Measurements from ENCODE around the gene UFD1. TPM values are rescaled to one million over a fixed set of nuclear protein-coding genes. Genes with fewer than 3 reads are reported as not detected.

UFD1 gene
- total RNA-seq, 1 experiment from 2014 or later, result 74.4 TPM

DNA sequence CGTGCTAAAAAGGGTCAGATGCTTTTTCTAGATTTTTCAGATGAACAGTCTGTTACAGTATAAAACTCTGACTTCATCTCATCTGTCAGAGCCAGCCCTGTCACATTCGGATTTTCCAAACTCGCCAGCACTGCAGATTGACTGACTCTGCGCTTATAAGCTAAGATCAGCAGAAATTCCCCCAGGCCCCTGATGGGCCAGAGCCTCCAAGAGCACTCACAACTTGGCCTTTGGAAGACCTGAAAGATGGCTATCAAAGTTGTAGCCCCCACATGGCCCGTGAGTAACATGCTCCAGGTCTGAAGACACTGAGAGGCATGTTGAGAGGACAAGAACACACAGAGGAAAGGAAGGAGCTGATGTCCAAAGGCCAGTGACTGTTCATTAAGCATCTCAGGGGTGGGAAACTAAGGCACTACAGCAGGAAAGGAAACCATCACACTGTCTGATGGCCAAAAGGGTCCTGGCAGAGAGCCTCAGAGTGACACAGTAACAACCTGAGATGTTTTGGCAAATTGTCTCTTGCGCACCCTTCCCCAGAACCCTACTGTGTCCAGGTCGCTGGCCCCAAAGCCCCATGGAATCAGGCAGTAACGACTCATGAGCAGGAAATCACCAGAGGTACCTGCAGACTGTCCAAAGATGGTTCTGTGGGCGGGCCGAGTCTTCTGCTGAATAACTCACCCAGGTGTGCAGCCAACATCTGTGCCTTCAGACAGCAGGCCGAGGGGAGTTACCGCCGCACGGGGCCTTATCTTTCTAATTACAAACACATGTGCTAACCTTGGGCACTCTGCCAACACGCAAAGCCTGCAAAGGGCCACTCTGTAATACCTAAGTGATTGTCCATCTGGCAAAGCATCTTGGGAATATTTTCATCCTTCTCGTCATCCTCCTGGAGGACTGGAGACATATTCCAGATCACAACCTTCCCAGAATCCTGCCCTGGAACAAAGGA is 71.1 kb downstream of the UFD1 start:
- no peak overlapping the region for H2BK120ac ChIP-seq (ENCODE audit: low read depth, low read length, poor library complexity, severe bottlenecking)
- H3K4me3 Mint-ChIP-seq, result no peak overlapping the region

More for the DNA sequence above, 71.1 kb downstream of the UFD1 start:
- no peak overlapping the region for H3K4ac ChIP-seq (ENCODE audit: low read depth, low read length)
- no peaks in the 10 kb centered on the region for H3K4me1 ChIP-seq (ENCODE audit: insufficient read depth, low read length)
- H3K27ac ChIP-seq (ENCODE audit: insufficient read length, low read depth, low read length), result no peak overlapping the region
- H3K27me3 ChIP-seq (ENCODE audit: insufficient read depth, low read length), result no peaks in the 10 kb centered on the region
- TF ChIP-seq, protein P1, sequence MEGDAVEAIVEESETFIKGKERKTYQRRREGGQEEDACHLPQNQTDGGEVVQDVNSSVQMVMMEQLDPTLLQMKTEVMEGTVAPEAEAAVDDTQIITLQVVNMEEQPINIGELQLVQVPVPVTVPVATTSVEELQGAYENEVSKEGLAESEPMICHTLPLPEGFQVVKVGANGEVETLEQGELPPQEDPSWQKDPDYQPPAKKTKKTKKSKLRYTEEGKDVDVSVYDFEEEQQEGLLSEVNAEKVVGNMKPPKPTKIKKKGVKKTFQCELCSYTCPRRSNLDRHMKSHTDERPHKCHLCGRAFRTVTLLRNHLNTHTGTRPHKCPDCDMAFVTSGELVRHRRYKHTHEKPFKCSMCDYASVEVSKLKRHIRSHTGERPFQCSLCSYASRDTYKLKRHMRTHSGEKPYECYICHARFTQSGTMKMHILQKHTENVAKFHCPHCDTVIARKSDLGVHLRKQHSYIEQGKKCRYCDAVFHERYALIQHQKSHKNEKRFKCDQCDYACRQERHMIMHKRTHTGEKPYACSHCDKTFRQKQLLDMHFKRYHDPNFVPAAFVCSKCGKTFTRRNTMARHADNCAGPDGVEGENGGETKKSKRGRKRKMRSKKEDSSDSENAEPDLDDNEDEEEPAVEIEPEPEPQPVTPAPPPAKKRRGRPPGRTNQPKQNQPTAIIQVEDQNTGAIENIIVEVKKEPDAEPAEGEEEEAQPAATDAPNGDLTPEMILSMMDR (conservative IDR thresholded peaks at IDR 0.05), result no peak
- no peaks in the 10 kb centered on the region for H3K9me3 Mint-ChIP-seq
- no peaks in the 10 kb centered on the region for H4K20me1 ChIP-seq (ENCODE audit: control insufficient read depth, insufficient read depth, insufficient read length)
- H2AK5ac ChIP-seq (ENCODE audit: insufficient read length, low read length), result no peak overlapping the region
- H3K9ac ChIP-seq (ENCODE audit: extremely low read depth, insufficient read length, low read length), result no peak overlapping the region
- no peak overlapping the region for H2BK15ac ChIP-seq (ENCODE audit: low read depth, low read length)
- H2BK12ac ChIP-seq (ENCODE audit: insufficient read length, low read depth, low read length), result no peak overlapping the region
- H3K79me1 ChIP-seq (ENCODE audit: insufficient read depth, low read depth, low read length, poor library complexity, severe bottlenecking), result peaks cover 2% of the 10 kb centered on the region
- H3K23ac ChIP-seq (ENCODE audit: insufficient read length, low read depth, low read length), result no peak overlapping the region
- no peak for DNase-seq
- H3K4me1 Mint-ChIP-seq, result peaks cover 0 to 2% of the 10 kb centered on the region in 2 experiments; a peak in 2 of 4 replicates
- H3K23me2 ChIP-seq (ENCODE audit: insufficient read length, low read depth, low read length, poor library complexity, severe bottlenecking), result no peaks in the 10 kb centered on the region
- no peaks in the 10 kb centered on the region for H3K27me3 Mint-ChIP-seq (ENCODE audit: low read depth)
- H3K27ac Mint-ChIP-seq, result no peak overlapping the region
- H3K18ac ChIP-seq (ENCODE audit: insufficient read length, low read depth, low read length), result no peak overlapping the region
- no peak overlapping the region for H2BK5ac ChIP-seq (ENCODE audit: insufficient read length, low read length)
- H4K8ac ChIP-seq (replicated peaks; ENCODE audit: insufficient read length, low read depth, low read length), result no peak overlapping the region
- no peak overlapping the region for H2AFZ ChIP-seq (ENCODE audit: low read length)
- H3K4me2 ChIP-seq (ENCODE audit: insufficient read depth, insufficient read length, low read length), result no peak overlapping the region
- no peak overlapping the region for H3T11ph ChIP-seq (ENCODE audit: low read length)
- no peak overlapping the region for H2BK20ac ChIP-seq (ENCODE audit: low read depth, low read length, poor library complexity, severe bottlenecking)
- H3K79me2 ChIP-seq (ENCODE audit: insufficient read depth, low read length), result peaks cover 4% of the 10 kb centered on the region; the same call in 1 of the 2 replicates
- no peaks in the 10 kb centered on the region for H3K9me3 ChIP-seq (ENCODE audit: control insufficient read depth, low read depth, low read length)
- no peak overlapping the region for H4K5ac ChIP-seq (ENCODE audit: insufficient read length, low read depth, low read length)
- no peak overlapping the region for H4K91ac ChIP-seq (ENCODE audit: insufficient read length, low read depth, low read length)
- peaks cover 32 to 65% (median 45%) of the 10 kb centered on the region in 3 experiments; a peak in 6 of 7 replicates for H3K36me3 Mint-ChIP-seq (ENCODE audit: insufficient read depth in 1 of 3, low read depth in 3 of 3)
- WGBS (ENCODE audit: extremely low coverage, insufficient read length, low lambda C conversion rate), result no CpG with 5 or more reads among the region's 16 CpGs
- no peak overlapping the region for H3K56ac ChIP-seq (ENCODE audit: insufficient read length, low read depth, low read length)
- H3K14ac ChIP-seq (ENCODE audit: insufficient read depth, low read length), result no peak overlapping the region

Data from H9 (cell line).